GM21381 (cell line): ENCODE data around the gene PTPN12.

Experiments
- ATAC-seq: cut with Tn5 transposase; IDR thresholded peaks from one replicate; pipeline ENCODE4 v1.9.1; 2021; ENCODE audit warnings: mild to moderate bottlenecking, moderate library complexity; ENCODE audit not compliant: unreplicated experiment

Gene PTPN12

DNA sequence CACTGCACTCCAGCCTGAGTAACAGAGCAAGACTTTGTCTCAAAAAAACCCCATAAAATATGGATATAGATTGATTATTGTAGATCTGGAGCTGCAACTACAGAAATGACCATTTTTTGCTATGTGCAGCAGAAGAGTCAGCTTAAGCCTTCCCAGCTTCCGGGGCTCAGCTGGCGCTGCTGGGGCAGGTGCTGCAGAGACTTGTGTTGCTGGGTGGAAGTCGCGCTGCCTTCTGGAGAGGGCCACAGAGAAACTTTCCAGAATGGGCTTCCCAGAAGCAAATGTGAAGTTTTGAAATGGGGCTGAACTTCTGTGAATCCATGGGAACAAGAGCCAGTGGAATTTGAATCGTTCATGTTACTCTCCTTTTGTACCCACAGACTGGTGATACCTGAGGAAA lies 121.8 kb downstream of the PTPN12 start:
- ATAC-seq: no peak

DNA sequence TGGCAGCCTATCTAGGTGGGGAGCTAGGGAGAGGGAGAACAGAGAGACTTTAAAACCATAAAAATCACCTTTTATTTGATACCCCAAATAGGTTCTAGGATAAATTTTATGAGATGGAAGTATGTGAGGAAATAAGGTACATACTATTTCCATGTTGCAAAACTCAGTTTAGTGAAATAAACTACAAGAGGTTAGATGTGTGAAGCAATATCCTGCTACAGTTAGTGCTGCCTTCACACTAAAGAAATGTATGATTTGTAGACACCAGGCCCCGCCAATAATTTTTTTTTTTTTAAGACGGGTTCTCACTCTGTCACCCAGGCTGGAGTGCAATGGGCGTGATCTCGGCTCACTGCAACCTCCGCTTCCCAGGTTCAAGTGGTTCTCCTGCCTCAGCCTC lies 124.7 kb downstream of the PTPN12 start:
- ATAC-seq: no peak

DNA sequence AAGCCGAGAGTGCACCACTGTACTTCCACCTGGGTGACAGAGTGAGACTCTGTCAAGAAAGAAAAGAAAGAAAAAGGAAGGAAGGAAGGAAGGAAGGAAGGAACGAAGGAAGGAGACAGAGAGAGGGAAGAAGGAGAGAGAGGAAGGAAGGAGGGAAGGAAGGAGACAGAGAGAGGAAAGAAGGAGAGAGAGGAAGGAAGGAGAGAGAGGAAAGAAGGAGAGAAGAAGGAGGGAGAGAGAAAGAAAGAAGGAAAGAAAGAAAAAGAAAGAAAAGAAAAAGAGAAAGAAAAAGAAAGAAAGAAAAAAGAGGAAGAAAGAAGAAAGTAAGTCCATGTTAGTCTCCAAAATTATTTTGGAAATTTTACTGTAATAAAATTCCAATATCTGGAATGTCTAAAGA lies 125.8 kb downstream of the PTPN12 start:
- no peak for ATAC-seq

- ATAC-seq: no peak
Observed at GRCh38 chr7:77664715-77665114, 127.6 kb downstream of the PTPN12 start.

DNA sequence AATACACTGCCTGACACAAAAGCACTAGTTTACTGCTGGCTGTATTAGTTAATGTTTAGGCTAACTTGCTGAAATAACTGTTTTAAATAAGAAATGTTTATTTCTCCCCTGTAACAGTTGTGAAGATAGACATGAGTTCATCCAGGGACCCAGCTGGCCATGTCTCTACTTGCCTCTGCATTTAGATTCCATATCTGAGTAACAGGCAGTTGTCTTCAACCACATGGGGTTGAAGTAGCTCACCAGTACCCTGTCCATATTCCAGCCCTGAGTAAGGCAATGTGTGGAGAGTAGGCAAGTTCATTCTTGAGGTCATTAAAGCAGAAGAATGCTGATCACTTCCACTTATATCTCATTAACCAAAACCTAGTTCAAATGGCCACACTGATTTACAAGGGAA lies 128.1 kb downstream of the PTPN12 start:
- no peak for ATAC-seq

- no peak for ATAC-seq
Observed at GRCh38 chr7:77667459-77668086, 130.5 kb downstream of the PTPN12 start.

- ATAC-seq: peak; percentile 72
Observed at GRCh38 chr7:77674878-77675277, 137.8 kb downstream of the PTPN12 start.

DNA sequence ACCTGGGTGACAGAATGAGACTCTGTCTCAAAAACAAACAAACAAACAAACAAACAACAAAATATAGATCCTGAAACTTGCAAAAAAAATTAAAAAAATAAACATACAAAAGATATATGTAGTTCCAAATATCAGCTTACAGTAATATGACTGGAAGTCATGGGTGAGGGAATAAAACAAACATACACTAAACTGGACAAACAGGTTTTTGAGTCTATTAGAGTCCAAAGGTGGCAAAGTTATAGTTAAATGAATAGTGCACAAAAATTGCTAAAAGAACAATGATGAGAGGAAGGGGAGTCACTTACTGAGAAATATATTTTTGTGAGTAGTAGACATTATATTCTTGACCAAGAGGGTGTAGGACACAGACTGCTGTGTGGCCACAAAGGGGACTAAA lies 142.5 kb downstream of the PTPN12 start:
- ATAC-seq: no peak

DNA sequence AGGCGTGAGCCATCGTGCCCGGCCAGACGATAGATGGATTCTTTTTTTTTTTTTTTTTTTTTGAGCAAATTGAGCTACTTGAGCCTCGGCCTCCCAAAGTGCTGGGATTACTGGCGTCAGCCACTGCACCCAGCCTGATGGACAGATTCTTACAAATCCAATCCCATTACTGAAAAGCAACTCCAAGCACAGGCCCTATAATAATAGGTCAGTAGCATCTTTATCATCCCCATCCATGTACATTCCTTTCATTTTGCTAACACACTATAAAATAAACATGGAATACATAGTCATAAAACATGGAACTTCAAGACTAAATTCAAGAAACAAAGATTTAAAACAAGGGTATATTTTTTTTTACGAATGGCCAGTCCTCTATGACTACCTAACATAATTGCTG lies 143.2 kb downstream of the PTPN12 start:
- ATAC-seq: no peak

- ATAC-seq: no peak
Observed at GRCh38 chr7:77684030-77684429, 146.9 kb downstream of the PTPN12 start.

DNA sequence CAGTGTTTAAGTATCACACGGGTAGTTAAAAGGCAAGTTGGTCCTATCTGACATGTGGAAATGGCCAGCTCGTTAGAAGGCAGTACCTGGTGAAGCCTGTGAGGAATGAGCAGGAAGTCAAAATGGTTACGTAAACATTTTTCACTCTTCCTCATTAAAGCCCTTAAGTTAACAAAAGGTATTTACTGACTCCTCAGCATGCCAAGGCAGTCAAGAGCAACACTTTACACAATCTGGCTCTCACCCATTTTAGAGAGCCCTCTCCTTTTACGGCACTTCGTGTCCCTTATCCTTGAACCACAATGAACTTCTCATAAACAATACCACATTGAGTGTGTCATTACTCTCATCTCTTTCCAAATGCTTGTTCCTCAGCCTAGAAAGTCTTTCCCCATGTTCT lies 148.1 kb downstream of the PTPN12 start:
- no peak for ATAC-seq

GRCh38 chr7:77687100-77687746 lies 150.1 kb downstream of the PTPN12 start:
- ATAC-seq: no peak

- ATAC-seq: peak; percentile 54
Observed at GRCh38 chr7:77687747-77688144, 150.7 kb downstream of the PTPN12 start.
